T47D (cell line): Measurements from ENCODE around the gene FHOD3.

Experiments
- DNase-seq, 2 experiments: peaks; one replicate each; pipeline versions ENCODE4 v3.0.0 to v3.0.0-alpha.2; 2011 to 2012; ENCODE audit warnings: low read depth in 1 of 2, low spot score in 1 of 2
- JUND ChIP-seq: IDR thresholded peaks from 2 replicates; pipeline ENCODE4 v1.6.1; 2012; ENCODE audit warnings: low read depth
- in situ Hi-C: cut with HindIII; loops from 2 replicates; pipeline ENCODE4 v1.10.0; 2016; ENCODE audit warnings: low sequenced_read_pairs, low pct_unique_long_range_greater_than_20kb

Gene FHOD3

DNA sequence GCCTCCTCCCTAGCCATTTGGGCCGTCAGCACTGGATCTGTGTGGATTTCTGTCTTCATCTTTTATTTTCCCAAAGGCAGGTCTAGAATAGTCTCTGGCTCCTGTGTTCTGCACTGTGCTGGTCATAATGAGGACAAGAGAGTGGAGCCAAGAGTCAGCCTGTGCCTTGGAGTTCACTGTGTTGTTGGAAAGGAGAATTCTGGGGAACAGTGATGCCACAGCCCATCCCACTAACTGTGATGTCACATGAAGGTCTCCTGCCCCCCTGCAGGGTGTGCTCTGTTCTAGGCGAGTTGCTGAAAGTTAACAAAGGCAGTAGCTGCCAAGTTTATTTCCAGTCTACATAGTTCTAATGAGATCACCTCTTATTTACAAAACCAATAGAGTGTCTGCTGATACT is 282.8 kb downstream of the FHOD3 start:
- DNase-seq: no peak
- no peak for TF ChIP-seq JUND
- in situ Hi-C loops: no loop called here

DNA sequence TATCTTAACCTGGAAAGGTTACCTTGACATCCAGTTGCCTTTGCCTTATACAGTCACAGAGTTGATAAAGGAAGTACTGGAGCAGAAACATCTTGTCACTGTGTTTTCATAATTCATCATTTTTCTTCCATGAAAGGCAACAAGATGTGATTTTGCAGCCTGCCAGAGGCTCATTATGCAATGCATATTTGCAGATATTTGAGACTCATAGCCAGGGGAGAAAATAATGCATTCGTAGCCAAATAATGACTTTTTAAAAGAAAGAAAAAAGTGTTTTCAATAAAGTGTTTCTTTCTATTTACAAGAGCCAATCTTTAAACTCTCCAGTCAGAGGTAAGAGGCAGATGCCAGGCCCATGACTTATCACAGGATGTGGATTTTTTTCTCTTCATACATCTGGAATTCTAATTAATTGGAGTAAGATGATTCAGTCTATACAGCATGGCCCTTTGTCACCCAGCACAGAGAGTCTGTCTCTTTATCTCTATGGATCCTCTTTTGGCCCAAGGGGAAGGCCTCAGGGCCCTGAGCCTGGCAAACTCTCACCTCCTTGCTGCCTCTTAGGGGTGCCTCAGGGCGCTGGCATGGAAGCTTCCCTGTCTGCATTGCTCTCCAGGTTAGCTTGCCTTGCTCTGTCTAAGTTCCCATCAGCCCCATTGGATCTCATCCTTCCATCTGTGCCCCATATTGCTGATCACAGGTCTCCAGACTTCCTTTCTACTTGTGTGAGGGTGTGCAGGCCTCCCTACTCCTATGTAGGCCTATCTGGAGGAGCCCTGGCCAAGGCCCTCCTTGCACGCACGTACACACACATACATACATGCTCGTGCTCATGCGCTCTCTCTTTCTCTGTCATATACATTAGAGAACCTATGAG is 283.6 kb downstream of the FHOD3 start:
- no peak for TF ChIP-seq JUND
- DNase-seq: no peak
- in situ Hi-C loops: no loop called here

- no peak for DNase-seq
- no peak for TF ChIP-seq JUND
- in situ Hi-C loops: no loop called here
Observed at GRCh38 chr18:36582988-36583745, 285.7 kb downstream of the FHOD3 start.

DNA sequence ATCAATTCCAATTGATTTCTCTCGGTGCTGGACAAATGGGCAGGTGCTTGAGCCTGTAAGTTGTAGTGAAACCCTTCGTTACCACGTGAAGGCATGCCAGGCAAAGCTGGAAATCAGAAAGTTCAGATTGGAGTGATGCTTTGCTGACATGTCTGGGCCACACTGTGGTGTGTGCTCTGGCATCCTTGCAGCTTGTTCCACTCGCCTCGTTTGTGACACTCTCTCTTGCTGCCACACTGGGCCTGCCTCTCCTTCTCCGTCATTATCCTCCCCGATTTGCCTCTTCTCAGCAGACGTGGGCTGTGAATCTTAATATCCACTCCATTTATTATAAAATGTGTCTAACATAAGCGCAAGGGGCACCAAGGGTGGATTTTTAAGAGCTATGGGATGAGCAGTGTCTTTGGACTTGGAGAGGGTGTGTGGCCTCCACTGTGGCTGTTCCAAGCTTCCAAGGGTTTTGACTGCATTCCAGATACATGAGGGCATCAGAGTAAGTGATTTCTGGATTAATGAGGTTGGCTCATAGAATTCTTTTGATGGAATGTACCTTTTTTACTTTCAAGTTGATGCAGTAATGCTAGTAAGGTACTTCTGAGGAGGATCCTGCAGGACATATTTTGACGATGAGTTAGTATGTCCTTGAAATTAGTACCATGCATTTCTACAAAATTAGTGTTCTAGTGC is 292.5 kb downstream of the FHOD3 start:
- no peak for TF ChIP-seq JUND
- in situ Hi-C loops: no loop called here
- no peak for DNase-seq

DNA sequence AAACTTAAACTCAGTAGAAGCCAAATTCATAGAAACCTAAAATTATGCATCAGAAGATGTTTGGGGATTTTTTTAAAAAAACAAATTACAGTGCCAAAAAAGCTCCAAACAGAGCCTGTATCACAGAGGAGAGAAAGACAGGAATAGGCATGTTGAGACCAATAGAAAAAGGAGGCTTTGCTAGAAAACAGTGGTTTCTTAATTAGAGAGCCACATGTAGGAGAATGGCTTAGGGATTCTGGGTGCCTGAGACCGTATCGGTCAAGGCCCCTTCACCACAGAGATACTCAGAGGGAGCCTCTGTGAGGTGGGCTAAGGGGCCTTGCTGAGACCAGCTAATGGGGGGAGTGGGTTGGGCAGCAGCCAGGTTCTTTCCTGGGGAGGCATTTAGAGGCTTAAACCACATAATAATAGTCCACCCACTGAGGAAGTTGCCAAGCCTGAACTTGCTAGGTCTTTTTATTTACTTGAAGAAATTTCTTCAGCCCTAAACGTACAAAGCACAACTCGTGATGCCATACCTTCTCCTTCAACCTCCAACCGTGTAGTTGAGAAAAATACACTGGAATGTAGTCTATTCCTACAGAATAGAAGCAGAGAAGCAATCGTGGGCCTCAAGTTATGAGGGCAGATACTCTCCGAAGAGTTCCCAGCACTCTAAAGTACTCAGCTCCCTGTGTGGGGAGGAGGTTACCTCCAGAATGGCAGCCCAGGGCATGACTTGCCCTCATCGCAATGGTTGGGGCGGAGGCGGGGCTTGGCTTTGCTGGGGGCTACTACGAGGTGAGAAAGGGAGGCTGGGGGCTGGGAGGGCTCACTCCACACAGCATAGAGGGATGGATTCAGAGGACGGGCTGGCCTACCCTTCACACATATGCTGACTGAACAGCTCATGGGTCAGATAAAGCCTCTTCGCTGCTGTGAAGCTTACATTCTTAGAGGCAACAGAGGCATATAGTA is 293.4 kb downstream of the FHOD3 start:
- DNase-seq: no peak
- in situ Hi-C loops: no loop called here
- TF ChIP-seq JUND: no peak

GRCh38 chr18:36592282-36592681 is 294.8 kb downstream of the FHOD3 start:
- DNase-seq: no peak
- in situ Hi-C loops: no loop called here
- no peak for TF ChIP-seq JUND

- TF ChIP-seq JUND: no peak
- in situ Hi-C loops: no loop called here
- DNase-seq: no peak
Observed at GRCh38 chr18:36593001-36593400, 295.5 kb downstream of the FHOD3 start.

DNA sequence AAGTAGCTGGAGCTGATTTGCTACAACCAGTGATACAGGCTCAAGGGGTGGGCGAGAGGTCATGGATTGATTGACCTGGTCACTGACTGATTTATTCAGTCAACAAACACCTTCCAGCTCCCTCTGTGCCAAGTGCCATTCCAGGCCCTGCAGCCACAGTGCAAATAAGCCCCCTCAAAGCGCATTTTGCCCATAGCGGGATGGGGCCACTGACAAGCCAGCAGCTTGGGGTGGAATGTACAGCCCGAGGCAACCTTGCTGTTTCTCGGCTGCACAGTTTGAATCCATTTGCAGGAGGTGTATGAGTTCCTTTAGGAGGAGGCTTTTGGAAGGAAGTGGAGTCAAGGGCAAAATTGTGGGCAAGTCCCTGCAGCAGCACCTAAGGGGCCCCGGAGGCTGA is 296.1 kb downstream of the FHOD3 start:
- in situ Hi-C loops: no loop called here
- no peak for TF ChIP-seq JUND
- no peak for DNase-seq

DNA sequence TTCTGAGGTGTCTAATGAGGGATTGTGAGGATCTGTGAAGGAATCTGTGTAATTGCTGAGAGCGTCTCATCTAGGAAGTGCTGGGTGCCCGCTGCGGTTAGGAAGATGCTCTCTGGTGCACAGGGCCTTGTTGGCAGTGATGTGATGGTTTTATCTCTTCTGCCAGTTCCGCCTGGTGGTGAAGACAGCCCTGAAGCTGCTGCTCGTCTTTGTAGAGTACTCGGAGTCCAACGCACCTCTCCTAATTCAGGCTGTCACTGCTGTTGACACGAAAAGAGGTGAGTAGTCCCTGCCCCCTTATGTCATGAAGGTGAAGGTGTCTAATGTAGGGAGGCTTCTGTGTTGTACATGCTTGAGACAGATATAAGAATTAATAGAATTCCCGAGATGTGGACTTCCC is 297.1 kb downstream of the FHOD3 start:
- in situ Hi-C loops: no loop called here
- no peak for TF ChIP-seq JUND
- DNase-seq: no peak

GRCh38 chr18:36595046-36595817 is 297.7 kb downstream of the FHOD3 start:
- no peak for DNase-seq
- in situ Hi-C loops: no loop called here
- no peak for TF ChIP-seq JUND

DNA sequence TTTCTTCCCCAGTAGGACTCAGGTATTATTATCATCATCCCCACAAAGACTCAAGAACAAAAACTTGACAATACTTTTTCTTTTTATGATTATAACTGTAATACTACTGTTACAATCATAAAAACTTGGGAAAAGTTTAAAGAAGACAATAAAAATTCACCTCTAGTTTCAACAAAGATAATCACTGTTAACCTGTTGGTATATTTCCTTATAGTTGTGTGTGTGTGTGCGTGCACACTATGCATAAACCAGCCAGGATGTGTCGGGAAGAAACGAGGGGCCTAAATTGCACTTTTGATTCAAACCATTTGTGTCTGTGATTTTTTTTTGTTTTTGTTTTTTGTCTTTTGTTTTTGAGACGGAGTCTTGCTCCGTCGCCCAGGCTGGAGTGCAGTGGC is 298.3 kb downstream of the FHOD3 start:
- no peak for TF ChIP-seq JUND
- in situ Hi-C loops: no loop called here

More for the DNA sequence above, 298.3 kb downstream of the FHOD3 start:
- DNase-seq: no peak
